Measurements from ENCODE around the gene TRIM66. TPM values are rescaled to one million over a fixed set of nuclear protein-coding genes. Genes with fewer than 3 reads are reported as not detected.

TRIM66 gene
- total RNA-seq, 1 donor from 2014 or later: 7.3 TPM

- H3K4me2 ChIP-seq (ENCODE audit: low read length): peak overlapping the region; percentile 97
Measured at GRCh38 chr11:8593455-8593854, 89.0 kb downstream of the TRIM66 start.

GRCh38 chr11:8587915-8588314 lies 94.5 kb downstream of the TRIM66 start:
- Histone ChIP-seq H3K4me3 (ENCODE audit: insufficient read depth, low read depth, low read length) (no peak overlapping the region), H2AFZ (ENCODE audit: low read depth, low read length) (no peak overlapping the region), H3K4me2 (ENCODE audit: low read length) (no peak overlapping the region), H4K20me1 (ENCODE audit: insufficient read depth, low read length) (no peaks in the 10 kb centered on the region), H3K36me3 (ENCODE audit: insufficient read depth, low read length) (no peaks in the 10 kb centered on the region), H3K9me3 (ENCODE audit: insufficient read depth, low read depth, low read length) (no peaks in the 10 kb centered on the region), H3K4me1 (ENCODE audit: insufficient read depth, low read length) (peaks cover 6% of the 10 kb centered on the region), H3K79me2 (ENCODE audit: insufficient read depth, low read length) (no peaks in the 10 kb centered on the region), H3K9ac (ENCODE audit: low read length) (no peak overlapping the region), H3K27me3 (ENCODE audit: insufficient read depth, low read length) (no peaks in the 10 kb centered on the region), H3K27ac (ENCODE audit: low read depth, low read length) (no peak overlapping the region)
- FAIRE-seq (no peak), DNase-seq (ENCODE audit: low read depth) (no peak)
- TF ChIP-seq EZH2 (IDR thresholded peaks at IDR 0.05; ENCODE audit: insufficient read depth, low read length) (no peak), CTCF (IDR thresholded peaks at IDR 0.05; ENCODE audit: insufficient read depth, low read depth, low read length) (no peak)
- Mint-ChIP-seq H3K4me1 (ENCODE audit: low read depth, unreplicated experiment) (peaks cover 10% of the 10 kb centered on the region), H3K27me3 (ENCODE audit: low read depth, unreplicated experiment) (no peaks in the 10 kb centered on the region), H3K36me3 (ENCODE audit: low read depth, unreplicated experiment) (no peaks in the 10 kb centered on the region), H3K4me3 (ENCODE audit: unreplicated experiment) (no peak overlapping the region), H3K27ac (ENCODE audit: unreplicated experiment) (no peak overlapping the region), H3K9me3 (ENCODE audit: unreplicated experiment) (no peaks in the 10 kb centered on the region)

More at GRCh38 chr11:8593455-8593854, 89.0 kb downstream of the TRIM66 start:
- Mint-ChIP-seq H3K27ac (ENCODE audit: unreplicated experiment) (no peak overlapping the region), H3K9me3 (ENCODE audit: unreplicated experiment) (no peaks in the 10 kb centered on the region), H3K4me1 (ENCODE audit: low read depth, unreplicated experiment) (no peaks in the 10 kb centered on the region), H3K4me3 (ENCODE audit: unreplicated experiment) (peak overlapping the region; percentile 90), H3K27me3 (ENCODE audit: low read depth, unreplicated experiment) (peaks cover 7% of the 10 kb centered on the region), H3K36me3 (ENCODE audit: low read depth, unreplicated experiment) (no peaks in the 10 kb centered on the region)
- DNase-seq (ENCODE audit: low read depth): no peak
- Histone ChIP-seq H2AFZ (ENCODE audit: low read depth, low read length) (peak overlapping the region; percentile 96), H3K36me3 (ENCODE audit: insufficient read depth, low read length) (no peaks in the 10 kb centered on the region), H3K4me3 (ENCODE audit: insufficient read depth, low read depth, low read length) (peak overlapping the region; percentile 68), H3K27ac (ENCODE audit: low read depth, low read length) (no peak overlapping the region), H3K79me2 (ENCODE audit: insufficient read depth, low read length) (no peaks in the 10 kb centered on the region), H3K27me3 (ENCODE audit: insufficient read depth, low read length) (no peaks in the 10 kb centered on the region), H3K4me1 (ENCODE audit: insufficient read depth, low read length) (peaks cover 4% of the 10 kb centered on the region), H3K9ac (ENCODE audit: low read length) (peak overlapping the region; percentile 75), H3K9me3 (ENCODE audit: insufficient read depth, low read depth, low read length) (no peaks in the 10 kb centered on the region), H4K20me1 (ENCODE audit: insufficient read depth, low read length) (no peaks in the 10 kb centered on the region)
- FAIRE-seq: no peak
- TF ChIP-seq EZH2 (IDR thresholded peaks at IDR 0.05; ENCODE audit: insufficient read depth, low read length): no peak
- no peak for TF ChIP-seq CTCF (IDR thresholded peaks at IDR 0.05; ENCODE audit: insufficient read depth, low read depth, low read length)

DNA sequence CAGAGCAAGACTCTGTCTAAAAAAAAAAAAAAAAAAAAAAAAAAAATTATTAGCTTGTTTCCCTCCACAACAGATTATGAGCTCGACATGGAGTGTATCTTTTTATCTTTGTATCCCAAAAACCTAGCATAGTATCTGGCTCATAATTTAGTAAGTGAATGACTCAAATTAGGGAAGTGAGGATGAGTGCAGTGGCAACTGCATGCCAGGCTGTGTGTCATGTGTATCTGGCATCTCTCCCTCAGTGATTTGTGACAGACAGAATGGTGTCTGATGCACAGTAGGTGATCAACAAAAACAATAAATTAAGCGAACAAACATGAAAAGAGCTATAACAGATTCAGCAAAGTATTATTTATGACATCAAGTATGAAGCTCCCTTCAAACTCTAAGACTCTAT lies 95.7 kb downstream of the TRIM66 start:
- H3K4me2 ChIP-seq (ENCODE audit: low read length): no peak overlapping the region
- H2AFZ ChIP-seq (ENCODE audit: low read depth, low read length): no peak overlapping the region
- no peak overlapping the region for H3K4me3 Mint-ChIP-seq (ENCODE audit: unreplicated experiment)
- H4K20me1 ChIP-seq (ENCODE audit: insufficient read depth, low read length): no peaks in the 10 kb centered on the region
- no peak overlapping the region for H3K27ac Mint-ChIP-seq (ENCODE audit: unreplicated experiment)
- TF ChIP-seq EZH2 (IDR thresholded peaks at IDR 0.05; ENCODE audit: insufficient read depth, low read length): no peak
- FAIRE-seq (no peak), DNase-seq (ENCODE audit: low read depth) (no peak)
- H3K79me2 ChIP-seq (ENCODE audit: insufficient read depth, low read length): no peaks in the 10 kb centered on the region
- H3K36me3 Mint-ChIP-seq (ENCODE audit: low read depth, unreplicated experiment): no peaks in the 10 kb centered on the region
- peaks cover 6% of the 10 kb centered on the region for H3K4me1 ChIP-seq (ENCODE audit: insufficient read depth, low read length)
- peaks cover 10% of the 10 kb centered on the region for H3K4me1 Mint-ChIP-seq (ENCODE audit: low read depth, unreplicated experiment)
- no peaks in the 10 kb centered on the region for H3K27me3 Mint-ChIP-seq (ENCODE audit: low read depth, unreplicated experiment)
- H3K27ac ChIP-seq (ENCODE audit: low read depth, low read length): no peak overlapping the region
- no peaks in the 10 kb centered on the region for H3K27me3 ChIP-seq (ENCODE audit: insufficient read depth, low read length)
- H3K4me3 ChIP-seq (ENCODE audit: insufficient read depth, low read depth, low read length): no peak overlapping the region
- no peaks in the 10 kb centered on the region for H3K9me3 ChIP-seq (ENCODE audit: insufficient read depth, low read depth, low read length)
- H3K9me3 Mint-ChIP-seq (ENCODE audit: unreplicated experiment): no peaks in the 10 kb centered on the region
- H3K9ac ChIP-seq (ENCODE audit: low read length): no peak overlapping the region
- no peaks in the 10 kb centered on the region for H3K36me3 ChIP-seq (ENCODE audit: insufficient read depth, low read length)

Measured in astrocyte (in vitro differentiated cells and primary cell).